OCI-M2 (cell line): ENCODE data around the gene PTPRN2.

Source experiments
- DNase-seq: peaks from one replicate; lab custom pipeline; 2025; ENCODE audit not compliant: unreplicated experiment; lab: John Stamatoyannopoulos, UW

Gene PTPRN2

DNA sequence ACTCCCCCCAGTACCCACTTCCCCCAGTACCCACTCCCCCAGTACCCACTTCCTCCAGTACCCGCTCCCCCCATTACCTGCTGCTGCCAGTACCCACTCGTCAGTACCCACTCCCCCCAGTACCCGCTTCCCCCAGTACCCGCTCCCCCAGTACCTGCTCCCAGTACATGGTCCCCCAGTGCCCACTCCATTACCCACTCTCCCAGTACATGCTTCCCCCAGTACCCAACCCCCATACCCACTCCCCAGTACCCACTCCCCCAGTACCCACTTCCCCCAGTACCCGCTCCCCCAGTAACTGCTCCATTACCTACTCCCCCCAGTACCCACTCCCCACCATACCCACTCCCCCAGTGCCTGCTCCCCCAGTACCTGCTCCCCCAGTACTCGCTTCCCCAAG is 700.2 kb downstream of the PTPRN2 start:
- DNase-seq: no peak

GRCh38 chr7:157886711-157887110 is 700.9 kb downstream of the PTPRN2 start:
- no peak for DNase-seq

DNA sequence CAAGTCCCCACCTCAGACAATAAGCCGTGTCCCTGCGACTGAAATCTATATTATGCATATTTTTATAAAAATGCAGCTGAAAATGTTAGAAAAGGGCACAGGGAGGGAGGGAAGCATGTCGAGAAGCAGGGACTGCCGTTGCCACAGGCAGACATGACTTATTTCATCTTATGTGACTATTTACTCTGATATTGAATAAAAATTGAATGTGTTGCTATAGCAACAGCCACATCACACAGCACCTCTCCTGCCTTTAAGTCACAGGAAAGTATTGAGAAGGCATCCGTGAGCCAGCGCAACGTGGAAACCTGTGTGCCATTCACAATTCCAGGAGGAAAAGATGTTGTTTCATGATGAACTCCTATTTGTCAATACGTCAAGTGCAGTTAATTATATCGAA is 701.4 kb downstream of the PTPRN2 start:
- DNase-seq: no peak

- no peak for DNase-seq
These were observed 702.5 kb downstream of the PTPRN2 start for GRCh38 chr7:157885140-157885539.

DNA sequence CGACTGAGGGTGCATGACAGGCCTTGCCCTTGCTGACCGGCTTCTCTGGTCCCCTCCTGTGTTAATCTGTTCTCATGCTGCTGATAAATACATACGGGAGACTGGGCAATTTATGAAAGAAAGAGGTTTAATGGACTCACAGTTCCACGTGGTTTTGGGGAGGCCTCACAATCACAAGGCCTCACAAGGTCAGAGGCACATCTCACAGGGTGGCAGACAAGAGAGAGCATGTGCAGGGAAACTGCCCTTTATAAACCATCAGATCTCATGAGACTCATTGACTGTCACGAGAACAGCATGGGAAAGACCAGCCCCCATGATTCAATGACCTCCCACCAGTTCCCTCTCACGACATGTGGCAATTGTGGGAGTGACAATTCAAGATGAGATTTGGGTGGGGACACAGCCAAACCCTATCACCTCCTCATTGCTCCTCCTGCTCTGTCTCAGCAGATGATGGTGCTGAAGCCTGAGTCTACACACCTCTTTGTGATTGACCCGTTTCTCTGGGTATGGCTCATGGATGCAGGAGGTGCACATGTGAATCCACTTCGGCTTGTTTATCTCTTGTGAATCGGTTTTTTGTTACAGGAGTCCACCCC is 703.1 kb downstream of the PTPRN2 start:
- no peak for DNase-seq

DNA sequence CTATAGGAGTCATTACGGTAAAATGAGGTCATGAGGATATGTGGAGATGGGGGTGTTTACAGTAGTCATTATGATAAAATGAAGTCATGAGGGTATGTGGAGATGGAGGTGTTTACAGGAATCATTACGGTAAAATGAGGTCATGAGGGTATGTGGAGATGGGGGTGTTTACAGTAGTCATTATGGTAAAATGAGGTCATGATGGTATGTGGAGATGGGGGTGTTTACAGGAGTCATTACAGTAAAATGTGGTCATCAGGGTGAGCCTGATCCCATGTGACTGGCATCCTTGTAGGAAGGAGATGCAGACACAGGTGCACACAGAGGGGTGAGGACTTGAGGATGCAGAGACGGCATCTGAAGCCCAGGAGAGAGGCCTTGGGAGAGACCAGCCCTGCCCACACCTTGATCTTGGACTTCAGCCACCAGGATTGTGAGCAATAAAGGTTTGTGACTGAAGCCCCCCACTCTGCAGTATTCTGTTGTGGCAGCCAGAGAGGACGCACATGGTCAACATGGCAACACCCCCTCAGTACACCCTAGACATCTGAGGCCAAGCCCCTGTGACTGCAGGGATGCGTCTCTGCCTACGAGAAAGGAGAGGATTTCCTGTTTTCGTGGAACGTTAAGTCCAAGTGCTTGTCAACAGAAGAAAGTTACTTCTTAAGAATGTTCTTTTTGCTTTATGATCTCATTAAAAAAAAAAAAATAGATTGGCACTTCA is 706.4 kb downstream of the PTPRN2 start:
- DNase-seq: no peak

DNA sequence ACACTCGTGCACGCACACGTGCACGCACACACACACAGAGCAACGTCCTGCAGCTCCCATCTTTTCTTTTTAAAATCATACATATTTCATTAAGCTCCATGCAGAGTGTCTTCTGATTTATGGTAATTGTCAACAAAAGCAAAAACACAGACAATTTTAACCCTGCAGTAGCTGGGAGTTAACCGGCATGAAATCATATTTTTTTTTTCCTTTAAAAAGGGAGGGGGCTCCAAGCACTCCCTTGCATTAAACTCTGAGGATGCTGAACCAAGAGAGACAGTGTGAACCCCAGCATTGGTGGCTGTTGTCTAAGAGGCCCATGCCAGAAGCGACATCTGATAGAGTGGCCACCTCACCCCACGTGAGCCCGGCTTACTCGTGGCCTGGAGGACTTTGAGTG is 708.2 kb downstream of the PTPRN2 start:
- DNase-seq: no peak

- no peak for DNase-seq
These were observed 710.1 kb downstream of the PTPRN2 start for GRCh38 chr7:157877298-157878090.

DNA sequence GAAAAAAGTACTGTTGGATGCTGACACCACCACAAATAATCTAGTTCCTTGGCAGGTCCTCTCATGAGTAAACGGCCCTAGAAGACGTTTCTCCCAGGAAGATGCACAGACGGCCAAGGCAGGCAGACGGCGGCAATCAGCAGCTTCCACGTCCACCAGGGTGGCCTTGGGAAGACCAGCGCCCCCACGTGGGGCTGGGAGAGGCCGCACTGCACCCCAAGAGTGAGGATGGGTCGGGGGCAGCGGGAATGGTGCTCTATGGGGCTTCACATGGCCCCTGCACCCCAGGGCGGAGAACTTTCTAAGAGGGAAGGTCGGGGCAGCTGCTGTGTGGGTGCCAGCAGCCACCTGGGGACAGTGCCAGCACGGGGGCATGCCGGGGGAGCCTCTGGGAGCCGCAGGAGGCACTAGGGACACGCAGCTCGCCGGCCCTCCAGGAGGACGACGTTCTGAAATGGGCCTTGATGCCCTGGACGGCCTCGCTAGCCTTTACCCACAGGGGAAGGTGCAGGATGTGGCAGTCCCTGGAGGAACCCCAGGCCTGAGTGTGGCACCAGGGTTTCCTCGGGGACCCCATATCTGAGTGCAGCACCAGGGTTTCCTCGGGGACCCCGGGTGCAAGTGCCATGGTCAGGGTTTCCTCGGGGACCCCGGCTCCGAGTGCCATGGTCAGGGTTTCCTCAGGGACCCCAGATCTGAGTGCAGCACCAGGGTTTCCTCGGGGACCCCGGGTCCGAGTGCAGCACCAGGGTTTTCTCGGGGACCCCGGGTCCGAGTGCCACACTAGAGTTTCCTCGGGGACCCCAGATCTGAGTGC is 710.9 kb downstream of the PTPRN2 start:
- DNase-seq: no peak

GRCh38 chr7:157875230-157876179 is 712.1 kb downstream of the PTPRN2 start:
- no peak for DNase-seq

DNA sequence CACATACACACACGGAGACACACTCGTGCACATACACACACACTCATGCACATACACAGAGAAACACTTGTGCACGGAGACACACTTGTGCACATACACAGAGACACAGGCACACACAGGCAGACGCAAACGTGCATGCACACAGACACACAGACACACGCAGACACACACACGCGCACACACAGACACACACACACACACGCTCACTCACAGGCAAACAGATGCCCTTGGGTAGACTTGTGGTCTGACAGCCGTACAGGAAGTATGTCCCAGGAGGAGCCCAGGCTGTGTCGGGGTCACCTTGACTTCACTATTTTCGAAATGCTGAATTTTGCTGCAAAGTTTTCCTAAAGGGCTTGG is 712.8 kb downstream of the PTPRN2 start:
- no peak for DNase-seq

GRCh38 chr7:157874208-157874816 is 713.3 kb downstream of the PTPRN2 start:
- DNase-seq: no peak

DNA sequence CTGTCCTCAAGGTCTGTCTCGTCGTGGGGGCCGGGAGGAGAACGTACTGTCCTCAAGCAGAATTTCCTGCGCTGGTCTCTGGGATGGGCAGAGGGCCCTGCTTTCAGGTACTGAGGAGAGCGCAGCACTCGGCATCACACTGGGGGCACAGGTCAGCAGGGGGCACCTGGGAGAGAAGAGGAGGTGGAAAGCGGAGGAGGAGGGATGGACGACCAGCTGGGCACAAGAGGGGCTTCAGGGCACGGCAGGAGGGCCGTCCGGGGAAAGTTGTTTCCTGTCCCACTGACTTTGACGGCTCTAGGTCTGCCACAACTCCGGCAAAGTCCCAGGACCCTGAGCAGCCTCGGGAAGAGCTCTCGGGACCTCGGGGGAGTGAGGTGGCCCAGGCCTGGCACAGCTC is 714.0 kb downstream of the PTPRN2 start:
- no peak for DNase-seq

DNA sequence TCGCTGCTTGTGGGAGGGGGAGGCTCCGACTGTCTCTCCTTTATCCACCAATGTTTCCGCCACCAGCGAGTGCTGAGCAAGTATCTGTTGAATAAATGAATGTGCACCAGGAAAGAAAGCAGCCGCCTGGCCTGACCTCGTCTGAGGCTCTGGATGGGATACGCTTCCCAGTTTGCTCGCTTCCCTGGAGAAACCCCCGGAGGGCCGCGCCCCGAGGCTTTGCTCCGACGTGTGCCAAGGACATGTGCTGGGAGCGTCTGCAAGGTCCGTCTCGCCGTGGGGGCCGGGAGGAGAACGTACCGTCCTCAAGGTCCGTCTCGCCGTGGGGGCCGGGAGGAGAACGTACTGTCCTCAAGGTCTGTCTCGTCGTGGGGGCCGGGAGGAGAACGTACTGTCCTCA is 714.4 kb downstream of the PTPRN2 start:
- DNase-seq: no peak

GRCh38 chr7:157872447-157872846 is 715.2 kb downstream of the PTPRN2 start:
- no peak for DNase-seq

DNA sequence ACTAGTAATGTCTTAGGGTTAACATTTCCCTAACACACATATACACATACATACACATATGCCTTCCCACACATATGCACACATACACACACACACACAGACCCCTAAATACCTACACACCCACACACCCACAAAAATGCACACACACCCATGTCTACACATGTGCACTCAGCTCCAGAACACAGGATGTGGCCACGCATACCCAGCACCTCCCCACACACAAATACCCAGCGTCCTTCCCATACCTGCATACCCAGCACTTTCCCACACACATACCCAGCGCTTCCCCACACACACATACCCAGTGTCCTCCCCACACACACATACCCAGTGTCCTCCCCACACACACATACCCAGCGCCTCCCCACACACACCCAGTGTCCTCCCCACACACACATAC is 715.9 kb downstream of the PTPRN2 start:
- no peak for DNase-seq

- DNase-seq: no peak
These were observed 716.9 kb downstream of the PTPRN2 start for GRCh38 chr7:157870644-157871290.

DNA sequence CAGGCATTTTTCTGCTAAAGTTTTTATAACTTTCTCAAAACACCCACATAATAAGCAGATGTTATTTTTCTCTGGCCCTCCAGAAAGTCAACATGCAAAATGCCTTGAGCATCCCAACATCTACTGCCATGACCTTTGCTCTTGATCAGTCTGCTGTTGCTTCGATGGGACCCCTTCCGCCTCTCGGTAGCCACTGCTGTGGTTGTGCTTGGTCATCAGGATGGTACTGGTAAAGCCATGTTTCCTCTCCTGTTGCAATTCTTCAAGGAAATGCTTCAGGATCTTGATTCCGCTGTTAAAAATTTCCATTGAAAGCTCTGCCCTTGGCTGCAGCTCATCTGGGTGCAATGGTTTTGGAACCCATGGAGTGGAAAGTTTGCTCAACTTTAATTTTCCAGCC is 717.8 kb downstream of the PTPRN2 start:
- no peak for DNase-seq

DNA sequence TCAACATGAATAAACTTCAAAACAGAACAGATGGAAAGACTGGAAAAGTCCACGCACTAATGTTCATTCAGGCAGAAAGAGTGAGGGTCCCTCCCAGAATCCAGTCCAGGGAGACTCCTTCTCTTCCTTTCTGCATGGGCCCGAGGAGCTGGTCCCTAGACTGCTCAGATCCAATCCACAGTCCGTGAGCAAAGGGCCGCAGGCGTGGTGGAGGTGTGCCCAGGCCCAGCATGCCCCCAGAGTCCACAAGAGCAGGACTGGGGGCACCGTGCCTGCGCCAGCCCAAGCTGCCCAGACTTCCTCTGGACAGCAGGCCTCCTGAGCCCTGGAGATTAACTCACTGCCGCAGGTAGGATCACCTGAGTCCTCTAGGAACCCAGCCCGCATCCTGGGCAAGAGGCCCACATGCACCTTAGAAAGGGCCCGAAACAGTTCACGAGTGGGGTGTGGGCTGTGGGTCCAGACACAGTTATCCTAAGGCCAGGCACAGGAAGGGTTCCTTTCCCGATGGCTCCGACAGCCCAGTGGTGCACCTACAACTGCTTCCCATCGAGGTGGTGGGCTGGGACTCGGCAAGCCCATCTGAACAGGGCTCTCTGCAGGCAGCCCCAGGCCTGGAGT is 719.8 kb downstream of the PTPRN2 start:
- no peak for DNase-seq
